IgD-negative memory B cell (primary cell): Measurements from ENCODE around the gene AP5M1. TPM values are rescaled to one million over a fixed set of nuclear protein-coding genes. Genes with fewer than 3 reads are reported as not detected.

Source experiments
- H3K27ac Mint-ChIP-seq, 3 donors: one replicate each; pipeline ENCODE4 v1.8.0; 2020 to 2022; ENCODE audit warnings: mild to moderate bottlenecking in 3 of 3, mixed read lengths in 3 of 3, moderate library complexity in 1 of 3
- H3K27me3 Mint-ChIP-seq: one replicate; pipeline ENCODE4 v1.8.0; 2021; ENCODE audit warnings: mixed read lengths
- H3K36me3 Mint-ChIP-seq: one replicate; pipeline ENCODE4 v1.8.0; 2020; ENCODE audit warnings: mild to moderate bottlenecking, mixed read lengths
- H3K4me1 Mint-ChIP-seq, 3 donors: one replicate each; pipeline ENCODE4 v1.8.0; 2020 to 2022; ENCODE audit warnings: mixed read lengths in 3 of 3, mild to moderate bottlenecking in 1 of 3
- H3K4me3 Mint-ChIP-seq, 4 donors: one replicate each; pipeline ENCODE4 v1.8.0; 2020 to 2022; ENCODE audit warnings: mild to moderate bottlenecking in 4 of 4, mixed read lengths in 4 of 4, moderate library complexity in 3 of 4
- H3K9me3 Mint-ChIP-seq, 3 donors: one replicate each; pipeline ENCODE4 v1.8.0; 2020 to 2021; ENCODE audit warnings: mixed read lengths in 3 of 3, mild to moderate bottlenecking in 1 of 3
- polyA plus RNA-seq: library from polyadenylated mRNA; unstranded; fragments of 300-500 nt; fragmentation: Illumina TruSeq; gene quantifications from one replicate; pipeline ENCODE4 v1.2.3, GENCODE V29; 2021

Gene AP5M1
- polyA plus RNA-seq, 1 donor from 2014 or later: 42.6 TPM

DNA sequence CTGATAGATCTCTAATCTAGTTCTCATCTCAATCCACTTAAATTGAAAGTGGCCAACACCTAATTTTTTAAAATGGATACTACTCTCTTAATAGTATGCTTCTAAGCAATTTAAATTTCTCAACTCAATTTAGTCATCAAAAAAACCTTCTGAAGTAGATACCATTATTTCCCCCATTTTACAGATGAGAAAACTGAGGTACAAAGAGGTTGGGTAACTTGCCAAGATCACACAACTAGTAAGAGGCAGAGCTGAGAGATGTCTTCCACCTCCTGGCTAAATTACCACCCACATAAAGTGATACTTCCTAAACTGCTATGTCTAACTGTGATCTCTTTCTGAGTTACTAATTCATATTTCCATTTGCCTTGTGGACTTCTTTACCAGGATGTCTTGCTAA lies 6.7 kb upstream of the AP5M1 start:
- no peaks in the 10 kb centered on the region for H3K27me3 Mint-ChIP-seq
- H3K9me3 Mint-ChIP-seq: peaks cover 0 to 3% (median 0%) of the 10 kb centered on the region in 3 donors
- no peak overlapping the region for H3K27ac Mint-ChIP-seq
- no peak overlapping the region for H3K4me3 Mint-ChIP-seq
- peaks cover 6% of the 10 kb centered on the region for H3K36me3 Mint-ChIP-seq
- H3K4me1 Mint-ChIP-seq: peaks cover 22 to 36% (median 28%) of the 10 kb centered on the region in 3 donors

GRCh38 chr14:57266065-57266464 lies 2.7 kb upstream of the AP5M1 start:
- no peaks in the 10 kb centered on the region for H3K27me3 Mint-ChIP-seq
- no peaks in the 10 kb centered on the region for H3K9me3 Mint-ChIP-seq
- peak overlapping the region in 1 of 4 donors; percentile 24 for H3K4me3 Mint-ChIP-seq
- peaks cover 44 to 54% (median 47%) of the 10 kb centered on the region in 3 donors for H3K4me1 Mint-ChIP-seq
- H3K36me3 Mint-ChIP-seq: peaks cover 1% of the 10 kb centered on the region
- no peak overlapping the region for H3K27ac Mint-ChIP-seq

DNA sequence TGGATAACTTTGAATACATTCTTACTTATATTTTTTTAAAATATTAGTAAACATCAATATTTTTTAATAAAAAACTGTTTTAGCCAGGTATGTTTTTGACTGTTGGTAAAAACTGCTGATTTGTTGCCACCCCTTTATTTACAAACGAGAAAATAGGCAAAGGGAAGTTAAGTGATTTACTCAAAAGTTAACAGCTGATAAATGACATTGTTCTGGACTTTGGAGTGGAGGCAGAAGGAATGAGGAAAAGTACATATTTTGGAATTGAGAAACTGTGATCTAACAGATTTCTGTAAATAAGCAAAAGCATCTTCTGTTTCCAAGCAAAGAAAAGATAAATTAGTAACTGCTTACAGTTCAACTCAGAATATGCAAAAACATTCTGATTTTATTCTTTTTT lies 4.5 kb downstream of the AP5M1 start:
- H3K27me3 Mint-ChIP-seq: no peaks in the 10 kb centered on the region
- peaks cover 23 to 37% (median 33%) of the 10 kb centered on the region in 3 donors for H3K4me1 Mint-ChIP-seq
- peaks cover 2% of the 10 kb centered on the region for H3K36me3 Mint-ChIP-seq

GRCh38 chr14:57274551-57274950 lies 5.8 kb downstream of the AP5M1 start:
- Mint-ChIP-seq H3K27me3 (no peaks in the 10 kb centered on the region), H3K4me3 (no peak overlapping the region), H3K36me3 (peaks cover 2% of the 10 kb centered on the region), H3K9me3 (no peaks in the 10 kb centered on the region), H3K27ac (no peak overlapping the region), H3K4me1 (peaks cover 23 to 34% (median 32%) of the 10 kb centered on the region in 3 donors)

More for the DNA sequence above, 4.5 kb downstream of the AP5M1 start:
- Mint-ChIP-seq H3K9me3 (no peaks in the 10 kb centered on the region), H3K27ac (peak overlapping the region in 2 of 3 donors; percentile 18 to 29), H3K4me3 (no peak overlapping the region)

DNA sequence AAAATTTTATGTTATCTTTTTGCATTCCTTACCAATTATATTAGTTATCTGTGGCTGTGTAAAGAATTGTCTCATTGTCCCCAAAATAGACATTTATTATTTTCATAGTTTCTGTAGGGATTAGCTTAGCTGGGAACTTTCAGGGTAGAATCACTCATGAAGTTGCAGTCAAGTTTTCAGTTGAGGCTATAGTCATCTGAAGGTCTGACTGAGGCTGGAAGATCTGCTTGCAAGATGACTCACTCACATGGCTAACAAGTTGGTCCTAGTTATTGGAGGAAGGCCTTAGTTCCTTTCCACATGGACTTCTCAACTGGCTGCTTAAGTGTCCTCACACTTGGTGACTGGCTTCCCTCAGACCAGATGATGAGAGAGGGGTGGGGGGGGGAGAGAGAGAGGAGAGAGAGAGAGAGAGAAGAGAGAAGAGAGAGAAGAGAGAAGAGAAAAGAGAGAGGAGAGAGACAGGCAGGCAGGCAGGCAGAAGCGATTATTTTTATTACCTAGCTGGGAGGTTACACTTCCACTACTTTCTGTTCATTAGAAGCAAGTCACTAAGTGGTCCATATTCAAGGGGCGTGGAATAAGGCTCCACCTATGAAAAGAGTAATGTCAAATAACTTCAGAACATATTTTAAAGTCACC lies 6.4 kb downstream of the AP5M1 start:
- Mint-ChIP-seq H3K27me3 (no peaks in the 10 kb centered on the region), H3K4me1 (peaks cover 19 to 32% (median 29%) of the 10 kb centered on the region in 3 donors)

GRCh38 chr14:57277062-57277461 lies 8.3 kb downstream of the AP5M1 start:
- no peaks in the 10 kb centered on the region for H3K9me3 Mint-ChIP-seq
- H3K27ac Mint-ChIP-seq: no peak overlapping the region
- H3K4me1 Mint-ChIP-seq: peaks cover 7 to 14% (median 12%) of the 10 kb centered on the region in 3 donors
- H3K27me3 Mint-ChIP-seq: no peaks in the 10 kb centered on the region
- H3K4me3 Mint-ChIP-seq: no peak overlapping the region
- H3K36me3 Mint-ChIP-seq: peaks cover 2% of the 10 kb centered on the region

More for the DNA sequence above, 6.4 kb downstream of the AP5M1 start:
- H3K36me3 Mint-ChIP-seq: peaks cover 2% of the 10 kb centered on the region
- no peak overlapping the region for H3K27ac Mint-ChIP-seq
- H3K4me3 Mint-ChIP-seq: no peak overlapping the region
- no peaks in the 10 kb centered on the region for H3K9me3 Mint-ChIP-seq

DNA sequence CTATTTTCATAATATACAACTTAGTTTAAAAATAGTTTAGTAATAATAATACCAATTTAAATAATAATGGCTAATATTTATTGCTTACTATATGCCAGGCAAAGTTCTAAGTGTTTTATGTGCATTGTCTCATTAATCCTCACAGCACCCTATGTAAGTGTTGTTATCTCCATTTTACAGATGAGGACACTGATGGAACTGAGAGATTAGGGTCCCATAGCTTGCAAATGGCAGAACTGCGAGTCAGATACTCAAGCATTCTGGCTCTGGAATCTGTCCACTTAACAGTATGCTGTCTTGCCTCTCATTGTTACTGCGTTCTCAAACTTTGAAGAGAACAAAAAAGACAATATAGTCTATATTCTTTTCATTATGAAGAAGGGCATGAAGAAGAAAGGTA lies 19.0 kb downstream of the AP5M1 start:
- Mint-ChIP-seq H3K4me3 (no peak overlapping the region), H3K27me3 (no peaks in the 10 kb centered on the region), H3K4me1 (no peaks in the 10 kb centered on the region), H3K27ac (no peak overlapping the region), H3K36me3 (peaks cover 5% of the 10 kb centered on the region), H3K9me3 (no peaks in the 10 kb centered on the region)

GRCh38 chr14:57290751-57291150 lies 22.0 kb downstream of the AP5M1 start:
- Mint-ChIP-seq H3K27me3 (no peaks in the 10 kb centered on the region), H3K4me1 (no peaks in the 10 kb centered on the region), H3K36me3 (no peaks in the 10 kb centered on the region), H3K4me3 (no peak overlapping the region), H3K9me3 (no peaks in the 10 kb centered on the region), H3K27ac (no peak overlapping the region)

DNA sequence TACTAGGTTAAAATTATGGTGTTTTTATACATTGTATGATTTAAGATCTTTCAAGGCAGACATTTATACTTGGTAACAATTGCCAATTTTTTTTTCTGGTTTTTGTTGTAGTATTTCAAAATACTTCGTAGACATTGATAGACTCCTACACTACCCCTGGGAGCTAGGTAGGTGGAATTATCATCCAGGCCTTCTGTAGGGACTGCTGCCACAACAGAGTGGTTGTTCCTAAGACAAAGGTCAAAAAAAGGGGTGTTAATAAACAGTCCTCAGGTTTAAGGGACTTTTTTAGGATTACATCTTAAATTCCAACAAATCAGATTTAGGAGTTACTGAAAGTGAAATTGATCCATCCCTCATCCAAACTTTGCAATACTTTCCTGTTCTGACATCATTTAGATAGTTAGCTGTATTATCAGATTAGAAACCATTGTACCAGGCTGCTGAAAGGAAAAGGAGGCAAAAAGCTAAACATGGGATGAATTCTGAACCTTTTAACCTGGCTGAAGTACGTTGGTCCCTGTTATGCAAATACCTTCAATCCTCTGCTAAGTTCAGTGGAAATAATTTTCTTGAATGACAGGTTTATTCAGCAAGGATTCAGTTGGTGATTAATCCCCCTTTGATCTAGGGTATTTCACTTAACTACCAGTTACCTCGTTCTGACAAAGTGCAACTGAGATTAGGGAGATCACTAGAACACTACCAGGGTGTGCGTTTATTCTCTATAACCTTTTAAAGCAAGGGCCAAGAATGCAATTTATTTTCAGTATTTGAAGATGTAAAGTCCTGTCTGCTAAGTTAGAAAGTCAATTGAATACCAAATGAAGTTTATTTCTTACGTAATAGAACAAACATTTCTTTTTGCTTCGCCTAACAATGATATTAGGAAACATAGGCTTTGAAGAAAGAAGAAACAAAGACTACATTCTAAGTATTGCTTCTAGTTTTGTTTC lies 23.2 kb downstream of the AP5M1 start:
- Mint-ChIP-seq H3K27me3 (no peaks in the 10 kb centered on the region), H3K9me3 (no peaks in the 10 kb centered on the region), H3K27ac (no peak overlapping the region), H3K36me3 (no peaks in the 10 kb centered on the region), H3K4me1 (no peaks in the 10 kb centered on the region), H3K4me3 (no peak overlapping the region)

DNA sequence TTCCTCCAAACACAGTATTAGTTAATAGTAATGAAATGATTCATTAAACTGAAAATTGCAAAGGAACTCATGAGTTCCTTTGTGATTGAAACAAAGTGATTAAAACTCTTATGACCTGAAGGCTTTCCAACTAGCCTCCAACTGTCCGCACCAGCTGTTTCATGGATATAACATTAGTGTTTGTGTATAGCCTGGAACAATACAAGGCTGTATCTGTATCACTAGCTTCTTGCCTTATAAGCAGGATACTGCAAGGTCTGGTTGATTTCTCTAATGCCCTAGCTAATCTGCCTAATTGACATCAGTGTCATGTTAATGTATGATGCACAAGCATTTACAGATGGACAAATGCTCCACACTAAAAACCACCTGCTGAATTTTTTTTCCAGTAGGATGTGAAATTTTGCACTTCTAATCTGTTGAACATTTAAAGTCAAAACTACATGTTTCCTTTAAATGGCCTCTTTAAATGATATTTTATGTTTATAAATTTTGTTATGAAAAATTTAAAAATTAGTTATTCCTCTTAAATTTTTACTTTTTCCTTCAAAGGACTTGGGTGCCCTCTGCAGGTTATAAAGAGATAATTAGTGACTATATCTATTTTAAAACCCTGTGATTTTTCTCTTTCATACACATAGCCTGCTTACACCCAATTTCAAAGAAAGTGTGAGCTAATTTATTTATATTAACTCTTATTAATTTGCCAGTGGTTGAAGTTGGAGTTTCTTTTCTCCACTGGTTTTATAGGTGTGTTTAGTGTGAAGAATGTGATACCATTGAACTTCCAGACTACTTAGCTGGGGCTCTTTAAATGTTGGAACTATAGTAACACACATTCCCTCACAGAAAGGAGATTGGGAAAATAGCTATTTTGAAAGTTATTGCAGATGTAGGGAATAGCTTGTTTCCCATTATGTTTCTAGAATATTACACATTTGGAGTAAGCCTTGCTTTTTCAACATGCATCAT lies 25.4 kb downstream of the AP5M1 start:
- Mint-ChIP-seq H3K4me3 (no peak overlapping the region), H3K36me3 (no peaks in the 10 kb centered on the region), H3K27ac (no peak overlapping the region), H3K9me3 (no peaks in the 10 kb centered on the region), H3K4me1 (no peaks in the 10 kb centered on the region), H3K27me3 (no peaks in the 10 kb centered on the region)

DNA sequence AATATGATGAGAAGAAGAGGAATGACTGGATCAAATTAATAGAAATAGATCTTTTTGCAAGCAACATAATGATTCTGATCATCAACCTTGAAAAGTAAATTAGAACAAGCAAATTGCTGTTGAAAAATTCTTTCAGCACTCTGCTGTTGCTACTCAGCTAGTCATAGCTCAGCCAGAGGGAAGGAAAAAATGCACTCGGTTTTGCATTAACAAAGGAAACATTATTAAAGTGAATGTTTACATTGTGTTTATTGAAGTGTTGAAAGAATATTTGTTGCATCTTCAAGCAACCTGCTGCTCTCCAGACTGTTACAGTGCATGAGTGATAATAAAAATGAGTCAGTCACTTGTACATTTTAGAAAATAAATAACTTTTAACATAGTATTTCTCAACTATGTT lies 26.5 kb downstream of the AP5M1 start:
- Mint-ChIP-seq H3K9me3 (no peaks in the 10 kb centered on the region), H3K27me3 (no peaks in the 10 kb centered on the region), H3K36me3 (no peaks in the 10 kb centered on the region), H3K27ac (no peak overlapping the region), H3K4me3 (no peak overlapping the region), H3K4me1 (no peaks in the 10 kb centered on the region)

DNA sequence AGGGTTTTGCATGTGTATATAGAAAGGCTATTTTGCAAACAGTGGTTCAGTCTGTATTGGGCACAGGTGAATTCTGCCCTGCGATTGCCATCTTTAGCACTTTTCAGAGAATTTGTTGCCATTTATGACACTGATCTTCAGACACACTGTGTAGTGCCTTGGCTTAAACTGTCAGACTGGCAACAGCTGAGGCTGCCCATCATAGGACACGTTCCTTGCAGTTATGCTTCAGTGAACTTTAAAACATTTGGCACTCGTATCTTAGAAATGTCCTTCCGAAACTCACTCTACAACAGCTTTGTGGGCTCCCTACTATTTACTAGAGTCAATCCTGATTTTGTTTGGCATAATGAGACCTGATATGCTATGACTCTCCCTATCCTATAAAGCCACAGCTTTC lies 29.1 kb downstream of the AP5M1 start:
- Mint-ChIP-seq H3K4me1 (no peaks in the 10 kb centered on the region), H3K27me3 (no peaks in the 10 kb centered on the region), H3K27ac (no peak overlapping the region), H3K36me3 (no peaks in the 10 kb centered on the region), H3K9me3 (no peaks in the 10 kb centered on the region), H3K4me3 (no peak overlapping the region)

- Mint-ChIP-seq H3K9me3 (no peaks in the 10 kb centered on the region), H3K27me3 (no peaks in the 10 kb centered on the region), H3K4me1 (no peaks in the 10 kb centered on the region), H3K36me3 (no peaks in the 10 kb centered on the region), H3K27ac (no peak overlapping the region), H3K4me3 (no peak overlapping the region)
These were observed 30.7 kb downstream of the AP5M1 start for GRCh38 chr14:57299511-57299910.

DNA sequence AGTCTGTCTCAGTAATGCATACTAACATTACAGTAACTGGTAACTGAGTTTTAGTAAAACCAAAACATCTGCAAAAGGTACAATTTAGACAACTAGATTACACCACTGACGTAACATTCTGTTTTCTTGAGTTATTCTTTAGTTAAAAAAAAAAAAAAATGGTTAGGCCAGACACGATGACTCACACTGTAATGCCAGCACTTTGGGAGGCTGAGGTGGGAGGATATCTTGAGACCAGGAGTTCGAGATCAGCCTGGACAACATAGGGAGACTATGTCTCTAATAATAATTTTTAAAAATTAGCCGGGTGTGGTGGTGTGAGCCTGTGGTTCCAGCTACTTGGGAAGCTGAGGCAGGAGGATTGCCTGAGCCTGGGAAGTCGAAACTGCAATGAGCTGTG lies 34.1 kb downstream of the AP5M1 start:
- Mint-ChIP-seq H3K27me3 (peaks cover 7% of the 10 kb centered on the region), H3K4me1 (no peaks in the 10 kb centered on the region), H3K36me3 (no peaks in the 10 kb centered on the region), H3K9me3 (no peaks in the 10 kb centered on the region), H3K27ac (no peak overlapping the region), H3K4me3 (no peak overlapping the region)
